HG03108 (cell line): ENCODE data around the gene ZFAND3.
"Not testable (repeated sequence)": the region's sequence is repeated elsewhere in the genome, so short reads cannot be mapped to it uniquely, and the experiment has no call there.

Experiments
- ATAC-seq: cut with Tn5 transposase; IDR thresholded peaks from one replicate; pipeline ENCODE4 v1.9.1; 2021; ENCODE audit warnings: moderate library complexity; ENCODE audit not compliant: unreplicated experiment

ZFAND3 gene

GRCh38 chr6:38113825-38114576 is 294.5 kb downstream of the ZFAND3 start:
- no peak for ATAC-seq

GRCh38 chr6:38114976-38115625 is 295.6 kb downstream of the ZFAND3 start:
- ATAC-seq = no peak

GRCh38 chr6:38115626-38116008 is 296.1 kb downstream of the ZFAND3 start:
- no peak for ATAC-seq

GRCh38 chr6:38116248-38116647 is 296.7 kb downstream of the ZFAND3 start:
- ATAC-seq = no peak

GRCh38 chr6:38117281-38117680 is 297.8 kb downstream of the ZFAND3 start:
- no peak for ATAC-seq

- ATAC-seq = no peak
Observed at GRCh38 chr6:38118791-38119365, 299.4 kb downstream of the ZFAND3 start.

GRCh38 chr6:38119516-38119915 is 300.0 kb downstream of the ZFAND3 start:
- no peak for ATAC-seq

GRCh38 chr6:38124224-38124926 is 304.8 kb downstream of the ZFAND3 start:
- ATAC-seq = not testable (repeated sequence)

- no peak for ATAC-seq
Observed at GRCh38 chr6:38127284-38127683, 307.8 kb downstream of the ZFAND3 start.

- ATAC-seq = no peak
Observed at GRCh38 chr6:38131527-38131965, 312.0 kb downstream of the ZFAND3 start.

- no peak for ATAC-seq
Observed at GRCh38 chr6:38133932-38134703, 314.6 kb downstream of the ZFAND3 start.

- ATAC-seq = no peak
Observed at GRCh38 chr6:38134704-38135088, 315.2 kb downstream of the ZFAND3 start.

GRCh38 chr6:38136547-38136946 is 317.0 kb downstream of the ZFAND3 start:
- no peak for ATAC-seq

GRCh38 chr6:38137608-38138265 is 318.2 kb downstream of the ZFAND3 start:
- ATAC-seq = no peak

- ATAC-seq = no peak
Observed at GRCh38 chr6:38138374-38138773, 318.8 kb downstream of the ZFAND3 start.

GRCh38 chr6:38141085-38141484 is 321.6 kb downstream of the ZFAND3 start:
- no peak for ATAC-seq

GRCh38 chr6:38141716-38142115 is 322.2 kb downstream of the ZFAND3 start:
- no peak for ATAC-seq

GRCh38 chr6:38142178-38142902 is 322.8 kb downstream of the ZFAND3 start:
- ATAC-seq = no peak
